Activated CD8-positive, alpha-beta memory T cell treated with anti-CD3 and anti-CD28 coated beads, Interleukin-2, amount 50 U/mL, for 1 hour (primary cell): ENCODE data around the gene COL9A3.

Source experiments
- DNase-seq: peaks from one replicate; pipeline ENCODE4 v3.0.0-alpha.2; 2020; ENCODE audit errors: extremely low read depth

Gene COL9A3

GRCh38 chr20:62778601-62779416, 38.0 kb upstream of the COL9A3 start:
- DNase-seq: no peak

DNA sequence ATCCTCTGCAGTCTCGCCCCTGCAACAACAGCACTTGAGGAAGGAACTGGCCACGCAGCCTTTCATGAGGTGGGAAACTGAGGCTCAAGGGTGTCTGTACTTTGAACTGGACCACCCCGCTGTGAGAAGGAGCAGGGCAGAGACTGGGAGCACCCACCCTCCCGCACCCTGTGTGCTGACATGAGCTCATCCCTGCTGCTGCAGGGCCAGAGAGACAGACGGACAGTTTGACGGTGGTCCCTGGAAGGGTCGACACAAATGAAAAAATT, 37.5 kb upstream of the COL9A3 start:
- no peak for DNase-seq

- no peak for DNase-seq
Observed at GRCh38 chr20:62780204-62780603, 36.6 kb upstream of the COL9A3 start.

GRCh38 chr20:62780696-62781095, 36.2 kb upstream of the COL9A3 start:
- no peak for DNase-seq

- DNase-seq: no peak
Observed at GRCh38 chr20:62782149-62782892, 34.5 kb upstream of the COL9A3 start.

- no peak for DNase-seq
Observed at GRCh38 chr20:62782893-62783278, 34.0 kb upstream of the COL9A3 start.

DNA sequence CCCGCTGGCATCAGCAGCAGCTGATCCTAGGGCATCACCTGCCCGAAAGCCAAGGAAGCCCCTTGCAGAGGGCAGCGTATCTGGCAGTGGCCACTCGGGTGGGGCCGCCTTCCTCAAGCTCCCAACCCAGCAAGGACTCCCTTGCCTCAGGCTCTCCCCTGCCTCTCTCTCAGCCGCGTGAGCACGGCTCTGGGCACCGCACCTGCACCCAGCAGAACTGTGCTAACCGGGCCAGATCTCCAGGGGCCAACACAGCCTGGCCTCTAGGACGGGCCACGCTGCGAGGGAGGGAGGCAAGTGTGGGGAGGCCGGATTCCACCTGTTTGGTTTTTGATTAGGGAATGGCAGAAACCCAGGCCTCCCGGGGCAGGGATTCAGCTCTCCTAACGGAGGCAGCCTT, 32.4 kb upstream of the COL9A3 start:
- no peak for DNase-seq

DNA sequence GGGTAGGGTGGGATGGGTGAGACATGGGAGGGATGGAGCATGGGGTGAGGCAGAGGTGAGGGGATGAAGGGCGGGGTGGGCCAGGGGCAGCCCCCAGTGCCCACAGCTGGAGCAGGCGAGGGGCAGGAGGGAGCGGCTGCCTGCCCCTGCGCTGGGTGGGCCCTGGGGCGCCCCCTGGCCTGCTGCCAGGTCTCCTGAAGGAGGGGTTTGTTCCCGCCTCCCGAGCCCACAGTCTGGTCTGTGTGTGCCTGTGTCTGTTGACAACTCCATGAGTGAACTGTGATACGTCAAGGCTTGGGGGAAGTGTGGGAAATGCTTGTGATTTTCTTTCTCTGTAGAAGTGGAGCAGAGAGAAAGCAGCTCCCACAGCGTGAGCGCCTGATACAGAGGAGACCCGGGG, 31.5 kb upstream of the COL9A3 start:
- no peak for DNase-seq

GRCh38 chr20:62786157-62786556, 30.7 kb upstream of the COL9A3 start:
- no peak for DNase-seq

DNA sequence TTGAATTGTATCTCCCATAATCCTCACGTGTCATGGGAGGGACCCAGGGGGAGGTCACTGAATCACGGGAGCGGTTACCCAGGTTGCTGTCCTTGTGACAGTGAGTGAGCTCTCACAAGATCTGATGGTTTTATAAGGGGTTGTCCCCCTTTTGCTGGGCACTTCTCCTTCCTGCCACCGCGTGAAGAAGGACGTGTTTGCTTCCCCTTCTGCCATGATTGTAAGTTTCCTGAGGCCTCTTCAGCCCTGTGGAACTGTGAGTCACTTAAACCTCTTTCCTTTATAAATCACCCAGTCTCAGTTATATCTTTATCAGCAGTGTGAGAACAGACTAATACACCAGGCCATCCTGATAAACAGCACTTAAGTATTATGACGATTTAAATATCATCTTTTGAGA, 29.5 kb upstream of the COL9A3 start:
- DNase-seq: no peak

DNA sequence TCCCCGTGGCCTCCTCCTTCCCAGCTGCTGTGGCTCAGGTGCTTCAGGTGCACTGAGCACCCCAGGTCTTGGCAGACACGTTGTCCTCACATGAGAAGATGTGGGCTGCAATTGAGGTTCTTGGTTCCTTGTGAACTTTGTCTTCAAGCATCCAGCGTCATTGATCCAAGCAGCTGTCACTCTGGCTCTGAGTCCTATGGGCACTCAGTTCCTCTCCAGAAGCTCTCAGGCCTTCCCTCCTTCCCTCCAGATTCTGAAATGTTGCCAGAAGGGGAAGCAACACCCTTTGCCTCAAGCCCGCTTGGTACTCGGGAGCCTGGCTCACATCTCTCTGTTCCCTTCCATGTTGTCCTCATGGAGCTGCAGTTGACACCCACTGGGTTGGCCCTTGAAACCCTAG, 29.0 kb upstream of the COL9A3 start:
- DNase-seq: no peak

DNA sequence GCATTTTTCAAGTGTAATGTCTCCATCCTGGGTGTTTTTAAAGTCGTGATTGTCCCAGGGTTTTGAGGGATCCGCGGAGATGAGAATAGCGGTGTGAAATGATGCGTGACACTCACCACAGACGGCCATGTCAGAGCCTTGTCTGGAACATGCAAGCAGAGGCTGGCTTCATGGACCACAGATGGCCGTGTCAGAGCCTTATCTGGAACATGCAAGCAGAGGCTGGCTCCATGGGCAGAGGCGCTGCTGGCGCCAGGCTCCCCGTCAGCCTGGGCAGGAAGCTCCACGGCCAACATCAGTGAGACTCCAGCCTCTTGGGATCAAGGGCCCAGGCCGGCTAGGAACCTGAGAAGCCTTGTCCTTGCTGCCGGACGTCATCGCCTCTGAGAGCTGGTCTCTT, 28.2 kb upstream of the COL9A3 start:
- no peak for DNase-seq

- no peak for DNase-seq
Observed at GRCh38 chr20:62790075-62790474, 26.8 kb upstream of the COL9A3 start.

DNA sequence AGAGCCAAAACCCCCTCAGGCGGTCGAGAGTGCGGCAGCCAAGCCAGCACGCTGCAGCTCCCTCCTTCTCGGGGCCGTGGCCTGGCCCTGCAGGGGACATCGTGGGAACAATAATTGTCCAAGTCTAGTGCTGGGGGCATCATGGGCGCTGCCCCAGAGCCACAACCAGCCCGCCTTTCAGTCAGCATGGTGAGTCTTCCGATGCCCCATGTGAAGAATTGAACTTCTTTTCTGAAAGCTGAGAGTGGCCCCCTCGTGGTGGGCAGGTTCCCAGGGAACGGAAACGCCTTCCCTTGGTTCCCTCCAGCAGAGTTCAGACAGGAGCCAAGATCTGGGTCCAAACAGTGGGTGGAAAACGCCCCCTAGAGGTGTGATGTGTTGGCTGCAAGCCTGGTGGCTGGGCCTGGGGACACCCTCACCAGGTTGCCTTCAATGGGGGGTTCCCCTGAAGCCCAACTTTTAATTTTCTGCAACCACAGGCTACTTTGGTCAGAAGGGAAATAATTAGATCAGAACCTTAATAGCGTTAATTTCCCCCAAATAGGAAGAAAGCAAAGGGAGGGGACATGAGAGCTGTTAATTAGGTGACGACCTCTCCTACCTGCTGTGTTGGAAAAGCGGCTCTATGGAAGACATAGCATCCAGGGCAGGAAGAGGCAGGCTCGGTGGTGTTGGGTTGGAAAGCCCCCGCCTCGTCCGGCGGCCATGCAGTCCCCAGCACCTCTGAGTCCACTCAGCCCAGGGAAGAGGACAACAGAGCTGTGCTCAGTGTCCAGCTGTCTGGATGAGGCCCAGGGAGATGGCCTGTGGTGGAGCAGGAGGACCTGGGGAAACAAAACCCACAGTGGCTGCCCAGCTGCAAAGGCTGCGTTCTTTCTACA, 25.3 kb upstream of the COL9A3 start:
- peak; percentile 18 for DNase-seq

DNA sequence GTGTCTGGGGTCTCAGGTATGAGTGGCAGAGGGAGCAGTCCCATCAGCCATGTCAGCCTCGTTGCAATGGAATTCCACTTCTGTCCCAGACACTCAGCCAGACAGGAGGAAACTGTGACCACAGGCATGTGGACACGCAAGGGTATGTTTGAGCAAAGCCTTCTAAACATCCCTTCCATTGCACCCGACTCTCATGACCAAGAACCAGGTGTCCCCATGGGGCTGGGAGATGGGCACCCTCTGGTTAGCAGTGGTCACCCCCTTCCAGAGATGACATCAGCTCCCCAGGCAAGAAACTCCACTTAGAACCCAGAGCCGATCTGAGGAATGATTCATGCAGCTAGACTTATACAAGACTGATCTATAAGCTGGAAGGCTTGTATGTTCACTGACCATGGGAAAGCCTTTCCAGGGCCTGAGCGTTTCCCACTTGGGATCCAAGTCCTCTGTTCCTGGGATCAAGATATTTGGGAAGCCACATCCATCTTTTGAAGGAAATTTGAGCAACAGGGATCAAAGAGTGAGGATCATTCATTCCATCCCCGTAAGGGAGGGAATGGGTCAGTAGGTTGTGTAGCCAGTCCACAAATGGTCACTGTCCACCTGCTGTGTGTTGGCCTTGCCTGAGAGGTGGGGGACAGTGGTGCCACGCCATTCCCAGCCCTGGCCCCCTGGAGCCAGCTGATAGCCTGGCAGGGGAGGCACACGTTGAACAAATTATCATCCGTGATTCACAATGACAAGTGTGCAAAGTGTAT, 24.5 kb upstream of the COL9A3 start:
- DNase-seq: no peak

GRCh38 chr20:62792940-62793756, 23.7 kb upstream of the COL9A3 start:
- no peak for DNase-seq

DNA sequence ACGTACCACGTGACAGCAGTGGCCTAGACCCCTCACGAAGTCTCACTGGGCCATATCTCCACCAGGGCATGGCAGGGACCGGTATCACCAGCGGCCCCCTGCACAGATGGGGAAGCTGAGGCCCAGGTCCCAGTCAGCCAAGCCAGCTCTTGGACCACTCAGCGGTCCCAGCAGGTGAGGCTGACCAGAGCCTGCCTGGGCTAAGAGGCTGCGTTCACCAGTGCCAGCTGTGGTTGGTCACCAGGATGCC, 23.2 kb upstream of the COL9A3 start:
- no peak for DNase-seq

- DNase-seq: peak; percentile 68
Observed at GRCh38 chr20:62794007-62794724, 22.7 kb upstream of the COL9A3 start.

DNA sequence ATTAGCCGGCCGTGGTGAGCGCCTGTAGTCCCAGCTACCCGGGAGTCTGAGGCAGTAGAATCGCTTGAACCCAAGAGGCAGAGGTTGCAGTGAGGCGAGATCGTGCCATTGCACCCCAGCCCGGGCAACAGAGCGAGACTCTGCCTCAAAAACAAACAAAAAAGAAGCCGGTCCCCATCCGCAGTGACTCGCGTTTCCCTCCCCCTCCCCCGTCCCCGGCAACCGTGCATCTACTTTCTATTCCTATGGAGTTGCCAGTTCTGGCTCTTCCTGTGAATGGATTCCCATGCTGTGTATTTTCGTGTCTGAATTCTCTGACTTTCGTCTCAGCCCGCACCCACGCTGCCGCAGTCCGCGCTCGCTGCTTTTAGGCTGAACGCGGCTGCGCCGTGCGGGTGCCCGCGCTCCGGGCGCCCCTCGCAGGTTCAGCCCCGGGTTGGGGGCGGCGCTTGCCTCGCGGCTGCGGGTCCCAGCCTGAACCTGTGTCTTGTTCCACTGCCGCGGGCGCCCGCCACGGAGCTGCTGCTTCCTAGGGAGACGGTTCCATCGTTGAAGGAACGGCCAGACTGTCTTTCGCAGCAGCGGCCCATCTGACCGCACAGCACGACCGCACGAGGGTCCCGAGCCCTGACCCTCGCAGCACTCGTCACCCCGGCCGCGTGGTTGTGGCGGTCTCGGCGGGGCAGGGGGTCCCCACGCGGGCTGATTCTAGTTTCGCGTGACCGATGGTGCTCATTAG, 21.7 kb upstream of the COL9A3 start:
- no peak for DNase-seq
